CD14-positive monocyte (primary cell): ENCODE results near the gene FOXK2. TPM values are rescaled to one million over a fixed set of nuclear protein-coding genes. Genes with fewer than 3 reads are reported as not detected.

Source experiments
- DNase-seq, 3 donors: peaks; one replicate each; pipeline ENCODE4 v3.0.0-alpha.2; 2011 to 2022
- H2AFZ ChIP-seq: 2 replicates; pipeline ENCODE4 v1.6.0; 2012; ENCODE audit warnings: mild to moderate bottlenecking, low read depth, low read length, inconsistent platforms; ENCODE audit not compliant: insufficient read depth, poor library complexity, severe bottlenecking
- H3K27ac ChIP-seq, 2 donors: 1 replicate in 1 of 2; 2 replicates in 1 of 2; pipeline ENCODE4 v1.5.1; 2012 to 2013; ENCODE audit warnings: low read length in 2 of 2, control low read depth in 1 of 2, inconsistent platforms in 1 of 2, low read depth in 1 of 2, mild to moderate bottlenecking in 1 of 2
- H3K27me3 ChIP-seq, 2 donors: one replicate each; pipeline versions ENCODE4 v1.6.0 to v1.6.1; 2011 to 2013; ENCODE audit warnings: low read length in 2 of 2; ENCODE audit not compliant: control insufficient read depth in 2 of 2, insufficient read depth in 2 of 2
- H3K36me3 ChIP-seq, 2 donors: replicated peaks in 1 of 2; 1 replicate in 1 of 2; 2 replicates in 1 of 2; pipeline versions ENCODE4 v1.5.1 to v1.6.1; 2012 to 2013; ENCODE audit warnings: low read length in 2 of 2, control low read depth in 1 of 2, inconsistent platforms in 1 of 2, mild to moderate bottlenecking in 1 of 2; ENCODE audit not compliant: insufficient read depth in 2 of 2, control insufficient read depth in 1 of 2
- H3K4me1 ChIP-seq, 2 donors: 1 replicate in 1 of 2; 2 replicates in 1 of 2; pipeline versions ENCODE4 v1.5.1 to v1.6.1; 2012 to 2013; ENCODE audit warnings: low read length in 2 of 2, control low read depth in 1 of 2, inconsistent platforms in 1 of 2, mild to moderate bottlenecking in 1 of 2, moderate library complexity in 1 of 2; ENCODE audit not compliant: insufficient read depth in 2 of 2, control insufficient read depth in 1 of 2
- H3K4me2 ChIP-seq: replicated peaks from 2 replicates; pipeline ENCODE3; 2012; ENCODE audit warnings: low read length, moderate library complexity, mild to moderate bottlenecking; ENCODE audit not compliant: poor library complexity, severe bottlenecking; ENCODE audit errors: extremely low read depth
- H3K4me3 ChIP-seq, 3 experiments: fragments of 200-600 bp in 1 of 3; sonication (generic) in 1 of 3; replicated peaks in 1 of 3; 1 replicate in 2 of 3; 2 replicates in 1 of 3; pipeline ENCODE4 v1.5.1; 2011 to 2013; ENCODE audit warnings: low read length in 3 of 3, mild to moderate bottlenecking in 3 of 3, control low read depth in 2 of 3, low read depth in 2 of 3, inconsistent platforms in 1 of 3, moderate library complexity in 1 of 3
- H3K79me2 ChIP-seq: 2 replicates; pipeline ENCODE4 v1.6.0; 2012; ENCODE audit warnings: mild to moderate bottlenecking, control low read depth, inconsistent platforms, low read length, moderate library complexity; ENCODE audit not compliant: insufficient read depth
- H3K9ac ChIP-seq: 2 replicates; pipeline ENCODE4 v1.6.0; 2017; ENCODE audit warnings: low read length, mild to moderate bottlenecking; ENCODE audit not compliant: insufficient read depth, poor library complexity, severe bottlenecking
- H3K9me3 ChIP-seq, 2 donors: replicated peaks in 1 of 2; 1 replicate in 1 of 2; 2 replicates in 1 of 2; pipeline versions ENCODE4 v1.5.1 to v1.6.1; 2012 to 2013; ENCODE audit warnings: low read length in 2 of 2, control low read depth in 1 of 2; ENCODE audit not compliant: control insufficient read depth in 1 of 2, insufficient read depth in 1 of 2
- H4K20me1 ChIP-seq: 2 replicates; pipeline ENCODE4 v1.6.0; 2012; ENCODE audit warnings: mild to moderate bottlenecking, low read length, control low read depth, moderate library complexity; ENCODE audit not compliant: insufficient read depth
- H3K27ac Mint-ChIP-seq, 7 donors: one replicate each; pipeline ENCODE4 v1.8.0; 2020; ENCODE audit warnings: mild to moderate bottlenecking in 7 of 7, mixed read lengths in 7 of 7, moderate library complexity in 6 of 7, inconsistent platforms in 2 of 7
- H3K27me3 Mint-ChIP-seq, 3 donors: one replicate each; pipeline ENCODE4 v1.8.0; 2021 to 2022; ENCODE audit warnings: low read depth in 3 of 3, mild to moderate bottlenecking in 3 of 3, mixed read lengths in 3 of 3, moderate library complexity in 3 of 3, inconsistent platforms in 1 of 3
- H3K36me3 Mint-ChIP-seq, 2 donors: one replicate each; pipeline ENCODE4 v1.8.0; 2020; ENCODE audit warnings: mixed read lengths in 2 of 2, inconsistent platforms in 1 of 2, mild to moderate bottlenecking in 1 of 2
- H3K4me1 Mint-ChIP-seq: one replicate; pipeline ENCODE4 v1.8.0; 2020; ENCODE audit warnings: mild to moderate bottlenecking, mixed read lengths
- H3K4me3 Mint-ChIP-seq, 2 donors: one replicate each; pipeline ENCODE4 v1.8.0; 2020; ENCODE audit warnings: mild to moderate bottlenecking in 2 of 2, mixed read lengths in 2 of 2, moderate library complexity in 1 of 2
- H3K9me3 Mint-ChIP-seq, 7 donors: one replicate each; pipeline ENCODE4 v1.8.0; 2020 to 2022; ENCODE audit warnings: mixed read lengths in 7 of 7, mild to moderate bottlenecking in 6 of 7, moderate library complexity in 6 of 7, inconsistent platforms in 2 of 7
- WGBS: methylation state at CpG from one replicate; pipeline ENCODE4 v1.1.5; 2013; ENCODE audit warnings: missing lambda C conversion rate; ENCODE audit not compliant: insufficient coverage; 5-methylcytosine and 5-hydroxymethylcytosine counted together
- intact Hi-C, 2 donors: fragments of 100-400 bp; cut with micrococcal nuclease; formaldehyde crosslinking; loops; one replicate each; pipeline versions ENCODE4 v1.15.0 to v1.15.1; 2023
- polyA plus RNA-seq, 3 donors: library from polyadenylated mRNA; depleted of rRNA in 1 of 3; unstranded in 2 of 3; stranded (reverse) in 1 of 3; fragments of 300-500 nt in 2 of 3; fragments of >200 nt in 1 of 3; fragmentation: Illumina TruSeq in 2 of 3; gene quantifications; 1 replicate in 2 of 3; 2 replicates in 1 of 3; pipeline ENCODE4 v1.2.3, GENCODE V29; 2012 to 2021
- TF ChIP-seq, protein P1 (sequence below): fragments of 200-600 bp; IDR thresholded peaks from one replicate; pipeline ENCODE4 v1.8.0; 2022; ENCODE audit warnings: antibody characterized with exemption, mild to moderate bottlenecking

FOXK2 gene
- polyA plus RNA-seq, 3 donors: 3.5 to 18.4 (median 4.7) TPM

DNA sequence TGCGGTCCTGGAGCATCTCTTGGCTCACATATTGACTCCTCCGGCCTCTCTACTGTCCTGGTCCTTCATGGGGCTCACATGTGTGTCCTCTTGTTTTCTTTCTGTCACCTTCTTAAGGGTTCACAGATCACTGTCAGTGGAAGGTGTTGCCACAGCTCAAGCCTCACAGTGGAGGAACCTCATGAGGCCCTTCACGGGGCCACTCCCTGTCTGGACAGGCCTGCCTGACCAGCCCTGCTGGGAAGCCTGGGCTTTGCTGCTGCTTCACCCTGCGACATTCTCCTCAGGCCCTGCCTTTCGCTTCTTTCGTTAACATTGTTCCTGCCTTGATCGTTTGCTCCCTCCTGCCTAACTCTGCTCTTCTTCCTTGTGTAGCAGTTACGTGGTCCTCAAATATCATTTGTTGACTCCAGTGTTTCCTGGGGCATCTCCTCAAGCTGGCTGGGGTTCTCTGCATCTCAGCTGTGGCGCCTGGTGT is 72.8 kb downstream of the FOXK2 start:
- Mint-ChIP-seq H3K4me3 (peak overlapping the region; percentile 73 to 86), H3K9me3 (no peaks in the 10 kb centered on the region), H3K4me1 (peaks cover 44% of the 10 kb centered on the region), H3K36me3 (peaks cover 26 to 54% of the 10 kb centered on the region in 2 donors), H3K27me3 (peaks cover 0 to 1% (median 1%) of the 10 kb centered on the region in 3 donors), H3K27ac (peak overlapping the region; percentile 89 to 95 (median 92))
- peak overlapping the region in 2 of 3 experiments; percentile 77 to 78 for H3K4me3 ChIP-seq
- H3K36me3 ChIP-seq: peaks cover 21 to 37% of the 10 kb centered on the region in 2 donors
- H2AFZ ChIP-seq: peak overlapping the region; percentile 74
- 34% methylated on average over 9 of the region's 9 CpGs for WGBS
- H3K27me3 ChIP-seq: no peaks in the 10 kb centered on the region
- no peaks in the 10 kb centered on the region for H3K9me3 ChIP-seq
- peak overlapping the region; percentile 83 to 86 for H3K27ac ChIP-seq
- H3K4me2 ChIP-seq: peak overlapping the region; percentile 87
- peak in 2 of 3 donors; percentile 31 to 49 for DNase-seq
- H3K79me2 ChIP-seq: no peaks in the 10 kb centered on the region
- TF ChIP-seq, protein P1, sequence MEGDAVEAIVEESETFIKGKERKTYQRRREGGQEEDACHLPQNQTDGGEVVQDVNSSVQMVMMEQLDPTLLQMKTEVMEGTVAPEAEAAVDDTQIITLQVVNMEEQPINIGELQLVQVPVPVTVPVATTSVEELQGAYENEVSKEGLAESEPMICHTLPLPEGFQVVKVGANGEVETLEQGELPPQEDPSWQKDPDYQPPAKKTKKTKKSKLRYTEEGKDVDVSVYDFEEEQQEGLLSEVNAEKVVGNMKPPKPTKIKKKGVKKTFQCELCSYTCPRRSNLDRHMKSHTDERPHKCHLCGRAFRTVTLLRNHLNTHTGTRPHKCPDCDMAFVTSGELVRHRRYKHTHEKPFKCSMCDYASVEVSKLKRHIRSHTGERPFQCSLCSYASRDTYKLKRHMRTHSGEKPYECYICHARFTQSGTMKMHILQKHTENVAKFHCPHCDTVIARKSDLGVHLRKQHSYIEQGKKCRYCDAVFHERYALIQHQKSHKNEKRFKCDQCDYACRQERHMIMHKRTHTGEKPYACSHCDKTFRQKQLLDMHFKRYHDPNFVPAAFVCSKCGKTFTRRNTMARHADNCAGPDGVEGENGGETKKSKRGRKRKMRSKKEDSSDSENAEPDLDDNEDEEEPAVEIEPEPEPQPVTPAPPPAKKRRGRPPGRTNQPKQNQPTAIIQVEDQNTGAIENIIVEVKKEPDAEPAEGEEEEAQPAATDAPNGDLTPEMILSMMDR: no peak
- intact Hi-C loops: no loop called here
- H3K9ac ChIP-seq: peak overlapping the region; percentile 61
- H4K20me1 ChIP-seq: no peaks in the 10 kb centered on the region
- peaks cover 37 to 41% of the 10 kb centered on the region in 2 donors for H3K4me1 ChIP-seq

DNA sequence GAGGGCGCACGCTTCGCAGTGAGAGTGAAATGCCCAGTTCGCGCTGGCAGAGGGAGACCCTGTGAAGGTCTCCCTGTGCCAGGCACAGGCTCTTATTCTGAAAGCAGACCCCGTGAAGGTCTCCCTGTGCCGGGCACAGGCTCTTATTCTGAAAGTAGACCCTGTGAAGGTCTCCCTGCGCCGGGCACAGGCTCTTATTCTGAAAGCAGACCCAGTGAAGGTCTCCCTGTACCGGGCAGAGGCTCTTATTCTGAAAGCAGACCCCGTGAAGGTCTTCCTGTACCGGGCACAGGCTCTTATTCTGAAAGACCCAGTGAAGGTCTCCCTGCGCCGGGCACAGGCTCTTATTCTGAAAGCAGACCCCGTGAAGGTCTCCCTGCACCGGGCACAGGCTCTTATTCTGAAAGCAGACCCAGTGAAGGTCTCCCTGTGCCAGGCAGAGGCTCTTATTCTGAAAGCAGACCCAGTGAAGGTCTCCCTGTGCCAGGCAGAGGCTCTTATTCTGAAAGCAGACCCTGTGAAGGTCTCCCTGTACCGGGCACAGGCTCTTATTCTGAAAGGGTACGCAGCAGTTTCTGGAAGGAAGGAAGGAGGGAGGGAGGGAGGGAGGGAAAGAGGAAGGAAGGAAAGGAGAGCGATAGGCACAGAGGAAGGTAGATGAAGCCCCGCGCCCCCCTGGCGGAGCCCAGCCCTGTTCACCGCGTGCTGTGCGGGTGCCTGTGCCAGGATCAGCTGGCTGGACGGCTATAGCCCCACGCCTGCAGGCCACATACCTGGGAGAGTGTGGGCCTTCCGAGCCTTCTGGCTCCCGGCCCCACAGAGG is 73.4 kb downstream of the FOXK2 start:
- TF ChIP-seq, protein P1: no peak
- H3K79me2 ChIP-seq: no peaks in the 10 kb centered on the region

More for the DNA sequence above, 73.4 kb downstream of the FOXK2 start:
- 9% methylated on average over 29 of the region's 29 CpGs for WGBS
- Mint-ChIP-seq H3K27ac (peak overlapping the region; percentile 89 to 95 (median 92)), H3K4me1 (peaks cover 39% of the 10 kb centered on the region), H3K9me3 (no peaks in the 10 kb centered on the region), H3K36me3 (peaks cover 23 to 54% of the 10 kb centered on the region in 2 donors), H3K27me3 (peaks cover 0 to 1% (median 1%) of the 10 kb centered on the region in 3 donors), H3K4me3 (peak overlapping the region; percentile 73 to 86)
- H4K20me1 ChIP-seq: no peaks in the 10 kb centered on the region
- H3K36me3 ChIP-seq: peaks cover 21 to 32% of the 10 kb centered on the region in 2 donors
- H3K4me2 ChIP-seq: peak overlapping the region; percentile 87
- H3K9me3 ChIP-seq: no peaks in the 10 kb centered on the region
- peak; percentile 54 to 64 (median 59) for DNase-seq
- no peaks in the 10 kb centered on the region for H3K27me3 ChIP-seq
- peak overlapping the region; percentile 53 to 78 (median 77) for H3K4me3 ChIP-seq
- H2AFZ ChIP-seq: peak overlapping the region; percentile 74
- H3K27ac ChIP-seq: peak overlapping the region; percentile 83 to 86
- H3K4me1 ChIP-seq: peaks cover 32 to 37% of the 10 kb centered on the region in 2 donors
- peak overlapping the region; percentile 61 for H3K9ac ChIP-seq
- intact Hi-C loops: no loop called here
